KBM-7 (cell line): ENCODE results near the gene SLC22A8.
"Not testable (repeated sequence)": the region's sequence is repeated elsewhere in the genome, so short reads cannot be mapped to it uniquely, and the experiment has no call there.

ENCODE experiments used
- DNase-seq: peaks from one replicate; pipeline ENCODE4 v3.0.0-alpha.2; 2015
- in situ Hi-C: fragments of 300-500 bp; cut with MboI; formaldehyde crosslinking; loops from 2 replicates; pipeline ENCODE4 v1.14.3; 2020; ENCODE audit warnings: low sequenced_read_pairs, low pct_unique_long_range_greater_than_20kb, mixed read lengths

Gene SLC22A8

GRCh38 chr11:63015521-63016215 lies at the start of gene SLC22A8:
Gene SLC22A8 (minus strand): TSS chr11:63015841. CDS start chr11:63014958, 883 bp downstream.
- DNase-seq, result no peak
- in situ Hi-C loops, result loop anchor here (10.0 kb wide), 1 partner anchor 101 kb away; no protein-coding TSS in a partner anchor

GRCh38 chr11:63046203-63046602 lies 30.6 kb upstream of the SLC22A8 start:
- in situ Hi-C loops, DNase-seq: not testable (repeated sequence)

GRCh38 chr11:63042596-63042995 lies 27.0 kb upstream of the SLC22A8 start:
- in situ Hi-C loops, result no loop called here
- DNase-seq, result no peak

- in situ Hi-C loops, result no loop called here
- DNase-seq, result no peak
Measured at GRCh38 chr11:63032457-63032856, 16.8 kb upstream of the SLC22A8 start.

GRCh38 chr11:63023841-63024648 lies 8.4 kb upstream of the SLC22A8 start:
- peak; percentile 91 for DNase-seq
- in situ Hi-C loops, result no loop called here

- in situ Hi-C loops, result no loop called here
Measured at GRCh38 chr11:63023222-63023814, 7.7 kb upstream of the SLC22A8 start.

GRCh38 chr11:63022441-63022840 lies 6.8 kb upstream of the SLC22A8 start:
- in situ Hi-C loops, result no loop called here
- DNase-seq, result no peak

More at GRCh38 chr11:63023222-63023814, 7.7 kb upstream of the SLC22A8 start:
- DNase-seq, result no peak

GRCh38 chr11:63020671-63021291 lies 5.1 kb upstream of the SLC22A8 start:
- DNase-seq, result peak; percentile 35
- in situ Hi-C loops, result no loop called here

- in situ Hi-C loops, result loop anchor here (10.0 kb wide), 1 partner anchor 105 kb away; no protein-coding TSS in a partner anchor
Measured at GRCh38 chr11:63019506-63019905, 3.9 kb upstream of the SLC22A8 start.

GRCh38 chr11:63017306-63017974 lies 1.8 kb upstream of the SLC22A8 start:
- in situ Hi-C loops, result loop anchor here (10.0 kb wide), 1 partner anchor 103 kb away; no protein-coding TSS in a partner anchor
- DNase-seq, result no peak

More at GRCh38 chr11:63019506-63019905, 3.9 kb upstream of the SLC22A8 start:
- no peak for DNase-seq

- no peak for DNase-seq
- in situ Hi-C loops, result loop anchor here (10.0 kb wide), 1 partner anchor 100 kb away; no protein-coding TSS in a partner anchor
Measured at GRCh38 chr11:63014408-63015055, 1.1 kb downstream of the SLC22A8 start.

- in situ Hi-C loops, result loop anchor here (10.0 kb wide), 1 partner anchor 98 kb away; no protein-coding TSS in a partner anchor
- DNase-seq, result no peak
Measured at GRCh38 chr11:63012839-63013238, 2.8 kb downstream of the SLC22A8 start.

- in situ Hi-C loops, result loop anchor here (10.0 kb wide), 1 partner anchor 98 kb away; no protein-coding TSS in a partner anchor
- DNase-seq, result no peak
Measured at GRCh38 chr11:63012430-63012829, 3.2 kb downstream of the SLC22A8 start.

GRCh38 chr11:63010934-63011439 lies 4.7 kb downstream of the SLC22A8 start:
- in situ Hi-C loops, result loop anchor here (10.0 kb wide), 1 partner anchor 96 kb away; no protein-coding TSS in a partner anchor
- DNase-seq, result no peak

- in situ Hi-C loops, result no loop called here
Measured at GRCh38 chr11:63007920-63008319, 7.7 kb downstream of the SLC22A8 start.

GRCh38 chr11:63001456-63001855 lies 14.2 kb downstream of the SLC22A8 start:
- DNase-seq, result no peak
- in situ Hi-C loops, result no loop called here

More at GRCh38 chr11:63007920-63008319, 7.7 kb downstream of the SLC22A8 start:
- no peak for DNase-seq

GRCh38 chr11:62999649-63000048 lies 16.0 kb downstream of the SLC22A8 start:
- in situ Hi-C loops, result no loop called here
- DNase-seq, result no peak

GRCh38 chr11:62999156-62999555 lies 16.5 kb downstream of the SLC22A8 start:
- DNase-seq, result no peak
- in situ Hi-C loops, result no loop called here
